SIG-M5 treated with dmso at 0.1 percent for 504 hours (cell line): ENCODE measurements around the gene SH2D6.
"Not testable (repeated sequence)": the region's sequence is repeated elsewhere in the genome, so short reads cannot be mapped to it uniquely, and the experiment has no call there.

Experiments used
- DNase-seq: peaks from one replicate; lab custom pipeline; 2025; ENCODE audit not compliant: unreplicated experiment; lab: John Stamatoyannopoulos, UW

SH2D6 gene

GRCh38 chr2:85468096-85468703 is 49.7 kb downstream of the SH2D6 start:
- DNase-seq = no peak

DNA sequence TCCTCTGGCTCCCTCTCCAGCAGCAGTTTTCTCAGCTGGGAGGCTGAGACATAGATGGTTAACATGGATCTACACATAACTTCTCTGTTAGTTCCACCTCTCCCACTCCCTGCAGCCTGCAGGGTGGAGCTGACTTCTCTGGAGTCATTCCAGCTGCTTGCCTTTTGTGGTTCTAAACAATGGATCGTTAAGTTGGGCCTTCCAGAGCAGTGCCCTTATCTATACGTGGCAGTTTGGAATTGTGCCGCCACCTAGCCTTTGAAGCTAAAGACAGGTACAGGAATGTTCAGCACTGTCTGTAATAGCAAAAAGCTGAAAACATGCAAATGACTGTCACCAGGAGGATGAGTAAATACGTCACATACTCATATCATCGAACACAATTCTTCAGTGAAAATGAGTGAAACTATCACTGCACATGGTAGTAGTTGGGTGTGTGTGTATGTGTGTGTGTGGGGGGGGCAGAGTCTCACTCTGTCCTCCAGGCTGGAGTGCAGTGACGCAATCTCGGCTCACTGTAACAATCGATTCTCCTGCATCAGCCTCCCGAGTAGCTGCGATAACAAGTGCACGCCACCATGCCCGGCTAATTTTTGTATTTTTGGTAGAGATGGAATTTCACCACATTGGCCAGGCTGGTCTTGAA is 50.3 kb downstream of the SH2D6 start:
- DNase-seq = no peak

GRCh38 chr2:85470850-85471800 is 52.6 kb downstream of the SH2D6 start:
- DNase-seq = no peak

- no peak for DNase-seq
These were observed 53.7 kb downstream of the SH2D6 start for GRCh38 chr2:85472261-85472660.

GRCh38 chr2:85475799-85476490 is 57.4 kb downstream of the SH2D6 start:
- DNase-seq = peak; percentile 26

DNA sequence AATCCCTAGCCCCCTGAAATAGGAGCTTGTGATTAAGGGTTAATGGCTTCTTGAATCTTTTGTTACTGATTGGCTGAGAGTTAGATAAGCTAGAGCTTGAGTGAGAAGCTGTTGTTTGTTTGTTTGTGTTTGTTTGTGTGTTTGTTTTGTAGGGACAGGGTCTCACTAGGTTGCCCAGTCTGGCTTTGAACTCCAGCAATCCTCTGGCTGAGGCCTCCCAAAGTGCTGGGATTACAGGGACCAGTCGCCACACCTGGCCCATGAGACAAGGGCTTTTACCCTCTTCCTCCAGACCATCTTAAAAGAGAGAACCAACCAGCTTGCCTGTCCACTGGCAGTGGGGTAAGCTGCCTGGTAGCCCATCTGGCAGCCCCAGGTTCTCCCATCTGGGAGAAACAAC is 58.1 kb downstream of the SH2D6 start:
- no peak for DNase-seq

- no peak for DNase-seq
These were observed 59.4 kb downstream of the SH2D6 start for GRCh38 chr2:85477884-85478283.

- DNase-seq = no peak
These were observed 63.6 kb downstream of the SH2D6 start for GRCh38 chr2:85481818-85482777.

DNA sequence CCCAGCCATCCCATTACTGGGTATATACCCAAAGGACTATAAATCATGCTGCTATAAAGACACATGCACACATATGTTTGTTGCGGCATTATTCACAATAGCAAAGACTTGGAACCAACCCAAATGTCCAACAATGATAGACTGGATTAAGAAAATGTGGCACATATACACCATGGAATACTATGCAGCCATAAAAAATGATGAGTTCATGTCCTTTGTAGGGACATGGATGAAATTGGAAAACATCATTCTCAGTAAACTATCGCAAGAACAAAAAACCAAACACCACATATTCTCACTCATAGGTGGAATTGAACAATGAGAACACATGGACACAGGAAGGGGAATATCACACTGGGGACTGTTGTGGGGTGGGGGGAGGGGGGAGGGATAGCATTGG is 66.1 kb downstream of the SH2D6 start:
- not testable (repeated sequence) for DNase-seq

DNA sequence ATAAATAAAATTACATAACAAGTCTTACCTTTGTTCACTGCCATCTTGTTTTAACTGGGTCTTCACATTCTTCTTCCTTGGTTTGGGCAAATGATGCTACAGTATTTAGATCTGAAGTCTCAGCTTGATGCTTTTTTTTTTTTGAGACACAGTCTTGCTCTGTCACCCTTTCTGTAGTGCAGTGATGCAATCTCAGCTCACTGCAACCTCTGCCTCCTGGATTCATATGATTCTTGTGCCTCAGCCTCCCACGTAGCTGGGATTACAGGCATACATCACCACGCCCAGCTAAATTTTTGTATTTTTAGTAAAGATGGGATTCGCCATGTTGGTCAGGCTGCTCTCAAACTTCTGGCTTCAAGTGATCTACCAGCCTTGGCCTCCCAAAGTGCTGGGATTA is 67.3 kb downstream of the SH2D6 start:
- DNase-seq = peak; percentile 16
